ENCODE measurements around the gene OR52K2. TPM values are rescaled to one million over a fixed set of nuclear protein-coding genes. Genes with fewer than 3 reads are reported as not detected.

OR52K2 gene
- total RNA-seq, 1 donor from 2014 or later = not detected

DNA sequence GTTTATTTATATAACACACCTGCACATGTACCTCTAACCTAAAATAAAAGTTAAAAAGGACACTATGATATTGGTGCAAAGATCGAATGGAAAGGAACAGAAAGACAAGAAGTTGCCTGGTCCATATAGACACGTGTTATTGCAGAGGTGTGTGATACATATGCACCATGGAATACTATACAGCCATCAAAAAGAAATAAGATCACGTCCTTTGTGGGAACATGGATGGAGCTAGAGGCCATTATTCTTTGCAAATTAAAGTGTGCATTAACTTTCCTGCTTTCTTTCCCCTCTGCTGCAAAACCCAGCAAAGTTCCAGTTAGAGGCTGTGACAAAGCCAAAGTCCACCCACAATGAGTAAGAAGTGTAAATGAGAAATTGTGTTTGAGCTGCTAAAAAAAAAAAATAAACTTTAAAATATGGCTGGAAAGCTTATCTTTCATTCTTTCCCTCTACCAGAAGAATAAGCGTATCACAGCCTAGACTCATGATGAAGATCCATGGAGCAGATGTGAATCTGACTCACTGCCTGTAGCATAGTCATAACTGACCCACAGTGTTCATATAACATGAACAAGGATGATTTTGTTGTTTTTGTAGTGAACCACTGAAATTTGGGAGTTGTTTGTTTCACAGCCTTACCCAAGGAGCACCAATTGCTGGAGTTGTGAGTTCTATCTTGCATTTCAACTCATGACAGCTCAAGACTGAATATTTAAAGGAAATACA lies 42.9 kb downstream of the OR52K2 start:
- Mint-ChIP-seq H3K27me3 (ENCODE audit: insufficient read depth, low read depth) (peaks cover 2% of the 10 kb centered on the region), H3K36me3 (no peaks in the 10 kb centered on the region), H3K4me1 (no peaks in the 10 kb centered on the region), H3K27ac (no peak overlapping the region), H3K9me3 (peaks cover 2% of the 10 kb centered on the region), H3K4me3 (peak overlapping the region; percentile 6)
- TF ChIP-seq EZH2phosphoT487 (IDR thresholded peaks at IDR 0.05) = no peak
- no peak for TF ChIP-seq EZH2 (IDR thresholded peaks at IDR 0.05)
- no peak overlapping the region for H2AFZ ChIP-seq (replicated peaks)
- H3K79me2 ChIP-seq (ENCODE audit: low read depth) = no peaks in the 10 kb centered on the region
- H3K4me1 ChIP-seq = no peaks in the 10 kb centered on the region
- no peaks in the 10 kb centered on the region for H3F3A ChIP-seq (ENCODE audit: low read depth)
- DNase-seq (ENCODE audit: low spot score) = no peak
- no peaks in the 10 kb centered on the region for H3K27me3 ChIP-seq
- H3K4me3 ChIP-seq = no peak overlapping the region
- H3K9me3 ChIP-seq (ENCODE audit: low read depth) = no peaks in the 10 kb centered on the region
- no peaks in the 10 kb centered on the region for H4K20me1 ChIP-seq (ENCODE audit: low read depth)
- no peak overlapping the region for H3K9ac ChIP-seq
- H3K27ac ChIP-seq = no peak overlapping the region
- no peaks in the 10 kb centered on the region for H3K36me3 ChIP-seq
- H3K4me2 ChIP-seq = no peak overlapping the region

DNA sequence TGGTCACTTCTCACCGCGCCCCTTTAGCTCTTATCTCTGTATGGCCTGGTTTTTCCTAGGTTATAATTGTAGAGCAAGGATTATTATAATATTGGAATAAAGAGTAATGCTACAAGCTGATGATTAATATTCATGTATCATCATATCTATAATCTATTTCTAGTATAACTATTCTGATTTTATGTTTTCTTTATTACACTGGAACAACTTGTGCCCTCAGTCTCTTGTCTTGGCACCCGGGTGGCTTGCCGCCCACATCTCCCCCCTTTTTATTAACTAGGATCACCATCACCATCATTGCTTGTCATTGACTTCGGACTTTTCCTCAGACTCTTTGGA lies 44.4 kb downstream of the OR52K2 start:
- Histone ChIP-seq H3K9me3 (ENCODE audit: low read depth) (no peaks in the 10 kb centered on the region), H3K27me3 (no peaks in the 10 kb centered on the region)

DNA sequence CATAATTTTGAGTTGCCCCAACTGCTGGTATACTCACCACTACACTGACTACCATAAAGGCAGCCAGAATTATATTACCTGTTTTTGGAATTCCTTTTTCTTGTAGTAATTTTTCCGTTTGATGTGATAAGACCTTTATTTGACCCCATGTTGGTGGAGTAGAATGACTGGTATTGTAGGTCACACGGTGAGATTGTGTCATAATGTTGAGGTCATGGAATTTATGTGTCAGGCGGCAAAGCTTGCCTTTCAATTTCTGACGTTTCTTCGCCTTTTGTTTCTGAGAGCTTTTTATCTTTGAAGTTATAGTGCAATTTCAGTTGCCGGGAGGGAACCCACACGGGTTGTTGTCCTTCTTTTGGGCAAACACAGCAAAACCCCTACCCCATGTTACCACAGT lies 46.4 kb downstream of the OR52K2 start:
- Histone ChIP-seq H3K27me3 (no peaks in the 10 kb centered on the region), H3K36me3 (no peaks in the 10 kb centered on the region), H3K4me3 (no peak overlapping the region), H3K79me2 (ENCODE audit: low read depth) (no peaks in the 10 kb centered on the region), H3K9me3 (ENCODE audit: low read depth) (no peaks in the 10 kb centered on the region), H3K4me2 (no peak overlapping the region), H3F3A (ENCODE audit: low read depth) (no peaks in the 10 kb centered on the region), H3K4me1 (no peaks in the 10 kb centered on the region), H2AFZ (replicated peaks) (no peak overlapping the region), H3K9ac (no peak overlapping the region), H3K27ac (no peak overlapping the region), H4K20me1 (ENCODE audit: low read depth) (no peaks in the 10 kb centered on the region)
- no peak for DNase-seq (ENCODE audit: low spot score)
- Mint-ChIP-seq H3K27ac (no peak overlapping the region), H3K4me1 (no peaks in the 10 kb centered on the region), H3K36me3 (no peaks in the 10 kb centered on the region), H3K9me3 (peaks cover 2% of the 10 kb centered on the region), H3K4me3 (no peak overlapping the region), H3K27me3 (ENCODE audit: insufficient read depth, low read depth) (peaks cover 2% of the 10 kb centered on the region)
- TF ChIP-seq, protein P1, sequence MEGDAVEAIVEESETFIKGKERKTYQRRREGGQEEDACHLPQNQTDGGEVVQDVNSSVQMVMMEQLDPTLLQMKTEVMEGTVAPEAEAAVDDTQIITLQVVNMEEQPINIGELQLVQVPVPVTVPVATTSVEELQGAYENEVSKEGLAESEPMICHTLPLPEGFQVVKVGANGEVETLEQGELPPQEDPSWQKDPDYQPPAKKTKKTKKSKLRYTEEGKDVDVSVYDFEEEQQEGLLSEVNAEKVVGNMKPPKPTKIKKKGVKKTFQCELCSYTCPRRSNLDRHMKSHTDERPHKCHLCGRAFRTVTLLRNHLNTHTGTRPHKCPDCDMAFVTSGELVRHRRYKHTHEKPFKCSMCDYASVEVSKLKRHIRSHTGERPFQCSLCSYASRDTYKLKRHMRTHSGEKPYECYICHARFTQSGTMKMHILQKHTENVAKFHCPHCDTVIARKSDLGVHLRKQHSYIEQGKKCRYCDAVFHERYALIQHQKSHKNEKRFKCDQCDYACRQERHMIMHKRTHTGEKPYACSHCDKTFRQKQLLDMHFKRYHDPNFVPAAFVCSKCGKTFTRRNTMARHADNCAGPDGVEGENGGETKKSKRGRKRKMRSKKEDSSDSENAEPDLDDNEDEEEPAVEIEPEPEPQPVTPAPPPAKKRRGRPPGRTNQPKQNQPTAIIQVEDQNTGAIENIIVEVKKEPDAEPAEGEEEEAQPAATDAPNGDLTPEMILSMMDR (IDR thresholded peaks at IDR 0.05) = no peak
- TF ChIP-seq EZH2 (IDR thresholded peaks at IDR 0.05) (no peak), EZH2phosphoT487 (IDR thresholded peaks at IDR 0.05) (no peak)

More for the DNA sequence above, 44.4 kb downstream of the OR52K2 start:
- Mint-ChIP-seq H3K4me1 (no peaks in the 10 kb centered on the region), H3K9me3 (peaks cover 2% of the 10 kb centered on the region), H3K4me3 (no peak overlapping the region), H3K36me3 (no peaks in the 10 kb centered on the region), H3K27me3 (ENCODE audit: insufficient read depth, low read depth) (peaks cover 2% of the 10 kb centered on the region), H3K27ac (no peak overlapping the region)
- Histone ChIP-seq H3K4me2 (no peak overlapping the region), H3K79me2 (ENCODE audit: low read depth) (no peaks in the 10 kb centered on the region), H3K36me3 (no peaks in the 10 kb centered on the region), H2AFZ (replicated peaks) (no peak overlapping the region), H3K4me1 (no peaks in the 10 kb centered on the region), H3K4me3 (no peak overlapping the region), H3K27ac (no peak overlapping the region), H3K9ac (no peak overlapping the region), H4K20me1 (ENCODE audit: low read depth) (no peaks in the 10 kb centered on the region), H3F3A (ENCODE audit: low read depth) (no peaks in the 10 kb centered on the region)
- no peak for DNase-seq (ENCODE audit: low spot score)
- TF ChIP-seq EZH2phosphoT487 (IDR thresholded peaks at IDR 0.05) = no peak

DNA sequence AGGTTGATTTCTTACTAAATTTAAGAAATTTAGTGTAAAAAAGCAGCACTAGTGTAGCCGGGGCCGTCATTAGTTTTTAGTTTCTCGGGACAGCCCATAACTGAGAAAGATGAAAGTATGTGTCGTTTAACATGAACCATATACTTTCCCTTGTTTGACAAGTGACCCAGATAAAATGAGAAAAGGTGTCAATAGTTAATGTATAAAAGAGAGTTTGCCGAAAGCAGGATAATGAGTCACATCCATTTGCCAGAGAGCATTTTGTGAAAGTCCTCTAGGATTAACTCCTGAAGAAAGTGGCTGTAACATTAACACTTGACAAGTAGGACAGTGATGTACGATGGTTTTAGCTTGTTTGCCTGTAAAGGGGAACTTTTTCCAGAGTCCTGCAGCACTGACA lies 46.9 kb downstream of the OR52K2 start:
- Histone ChIP-seq H3K9me3 (ENCODE audit: low read depth) (no peaks in the 10 kb centered on the region), H3K27me3 (no peaks in the 10 kb centered on the region), H3K4me2 (no peak overlapping the region), H3K36me3 (no peaks in the 10 kb centered on the region), H3K4me1 (no peaks in the 10 kb centered on the region), H3K9ac (no peak overlapping the region), H3K79me2 (ENCODE audit: low read depth) (no peaks in the 10 kb centered on the region), H4K20me1 (ENCODE audit: low read depth) (no peaks in the 10 kb centered on the region), H3K4me3 (no peak overlapping the region), H3K27ac (no peak overlapping the region), H2AFZ (replicated peaks) (no peak overlapping the region), H3F3A (ENCODE audit: low read depth) (no peaks in the 10 kb centered on the region)
- TF ChIP-seq, protein P1 (IDR thresholded peaks at IDR 0.05) = no peak
- TF ChIP-seq EZH2 (IDR thresholded peaks at IDR 0.05) (no peak), EZH2phosphoT487 (IDR thresholded peaks at IDR 0.05) (no peak)
- peaks cover 2% of the 10 kb centered on the region for H3K9me3 Mint-ChIP-seq
- no peaks in the 10 kb centered on the region for H3K4me1 Mint-ChIP-seq
- peaks cover 2% of the 10 kb centered on the region for H3K27me3 Mint-ChIP-seq (ENCODE audit: insufficient read depth, low read depth)
- H3K36me3 Mint-ChIP-seq = no peaks in the 10 kb centered on the region
- no peak for DNase-seq (ENCODE audit: low spot score)
- H3K27ac Mint-ChIP-seq = no peak overlapping the region
- H3K4me3 Mint-ChIP-seq = no peak overlapping the region

Measured in neural progenitor cell (in vitro differentiated cells).